ENCODE data around the gene PWWP2B. TPM values are rescaled to one million over a fixed set of nuclear protein-coding genes. Genes with fewer than 3 reads are reported as not detected.
A peak's percentile ranks its signal among the peaks of the same experiment; 100 is the strongest.

PWWP2B gene
- total and polyA plus RNA-seq, 9 of the 15 experiments (the other 6 are each of a cell fraction or from before 2014, with no cell fraction given), result 0.07 to 9.2 (median 1.6) TPM; not detected in 1

- no peak for TF ChIP-seq GMEB1 (CRISPR knock-in tag; IDR thresholded peaks at IDR 0.05)
Measured at GRCh38 chr10:132417957-132418441, 21.0 kb downstream of the PWWP2B start (continued).

GRCh38 chr10:132418527-132419416 lies 21.8 kb downstream of the PWWP2B start:
- no peaks in the 10 kb centered on the region for H4K20me1 ChIP-seq (replicated peaks; ENCODE audit: control insufficient read depth, insufficient read depth, low read length)
- no peaks in the 10 kb centered on the region for H3K27me3 ChIP-seq (ENCODE audit: control insufficient read depth in 2 of 2, insufficient read depth in 2 of 2, low read length in 2 of 2)
- BruUV-seq (replicated peaks), result no TSS peak
- no peak overlapping the region for H2AFZ ChIP-seq (ENCODE audit: low read depth, low read length)
- no peak overlapping the region for H3K4me3 ChIP-seq
- intact Hi-C loops (cut with micrococcal nuclease), result no loop called here
- in situ Hi-C loops (cut with MboI), result no loop called here
- peak overlapping the region in 1 of 2 experiments; percentile 26; a peak in 2 of 4 replicates for H3K9ac ChIP-seq (ENCODE audit: insufficient read depth in 1 of 2, low read depth in 2 of 2, low read length in 2 of 2)
- no peak overlapping the region for H3K4me2 ChIP-seq (ENCODE audit: insufficient read depth, low read length)
- WGBS (ENCODE audit: insufficient coverage, low coverage, missing lambda C conversion rate), result 58% methylated on average over 8 of the region's 18 CpGs
- no peaks in the 10 kb centered on the region for H3K9me3 ChIP-seq (replicated peaks; ENCODE audit: control insufficient read depth, insufficient read depth, low read depth, low read length)
- H3K4me1 ChIP-seq (replicated peaks in 1 of 2; ENCODE audit: control insufficient read depth in 2 of 2, insufficient read depth in 2 of 2, low read length in 2 of 2), result peaks cover 18 to 64% of the 10 kb centered on the region in 2 experiments
- H3K79me2 ChIP-seq (ENCODE audit: control insufficient read depth, insufficient read depth, low read length), result no peaks in the 10 kb centered on the region; the same call in 2 of the 3 replicates
- DNase-seq (ENCODE audit: extremely low read depth in 1 of 4, low spot score in 3 of 4) (peak in 2 of 4 experiments; percentile 11 to 17), FAIRE-seq (no peak), ATAC-seq (no peak)
- no peaks in the 10 kb centered on the region; the same call in 2 of the 3 replicates for H3K36me3 ChIP-seq (ENCODE audit: control insufficient read depth, insufficient read depth, low read length)
- no peaks in the 10 kb centered on the region for H3K9me1 ChIP-seq (ENCODE audit: control insufficient read depth, insufficient read depth, low read length)
- no peak for TF ChIP-seq E2F4 (CRISPR knock-in tag; IDR thresholded peaks at IDR 0.05; ENCODE audit: low read depth)
- TF ChIP-seq CHD4 (IDR thresholded peaks at IDR 0.05; ENCODE audit: insufficient read depth, insufficient replicate concordance, low read depth, low read length, poor library complexity, severe bottlenecking), result no peak
- no peak for TF ChIP-seq ZNF766 (CRISPR knock-in tag; conservative IDR thresholded peaks at IDR 0.05)
- POLR2A ChIA-PET, result interaction anchor here (0.6 kb wide), 1 partner anchor 102 kb away, joined by 3 read pairs; no protein-coding TSS in a partner anchor
- CTCF ChIA-PET (ENCODE audit: low intra/inter-chr PET ratio), result no interaction called here
- no peak overlapping the region for H3K27ac ChIP-seq (ENCODE audit: extremely low read depth, low read depth, low read length)

All from K562 (cell line).